ENCODE results near the gene HOXB7.

The HOXB7 gene

GRCh38 chr17:48565925-48566710 lies 44.7 kb downstream of the HOXB7 start:
- no peak for DNase-seq (ENCODE audit: low spot score)

GRCh38 chr17:48565022-48565554 lies 45.7 kb downstream of the HOXB7 start:
- DNase-seq (ENCODE audit: low spot score) = no peak

- DNase-seq (ENCODE audit: low spot score) = peak; percentile 78
Measured at GRCh38 chr17:48564188-48565021, 46.4 kb downstream of the HOXB7 start.

GRCh38 chr17:48563867-48564187 lies 47.0 kb downstream of the HOXB7 start:
- no peak for DNase-seq (ENCODE audit: low spot score)

- DNase-seq (ENCODE audit: low spot score) = no peak
Measured at GRCh38 chr17:48563385-48563838, 47.4 kb downstream of the HOXB7 start.

- DNase-seq (ENCODE audit: low spot score) = no peak
Measured at GRCh38 chr17:48562934-48563333, 47.9 kb downstream of the HOXB7 start.

- peak; percentile 51 for DNase-seq (ENCODE audit: low spot score)
Measured at GRCh38 chr17:48561884-48562810, 48.7 kb downstream of the HOXB7 start.

GRCh38 chr17:48559840-48560817 lies 50.7 kb downstream of the HOXB7 start:
- no peak for DNase-seq (ENCODE audit: low spot score)

- DNase-seq (ENCODE audit: low spot score) = no peak
Measured at GRCh38 chr17:48559122-48559839, 51.5 kb downstream of the HOXB7 start.

- DNase-seq (ENCODE audit: low spot score) = no peak
Measured at GRCh38 chr17:48558831-48559121, 52.0 kb downstream of the HOXB7 start.

GRCh38 chr17:48558057-48558830 lies 52.6 kb downstream of the HOXB7 start:
- DNase-seq (ENCODE audit: low spot score) = no peak

All from AG20443 (cell line).